Measurements from ENCODE around the gene PPP1R12A.
A peak's percentile ranks its signal among the peaks of the same experiment; 100 is the strongest.
"Not testable (repeated sequence)": the region's sequence is repeated elsewhere in the genome, so short reads cannot be mapped to it uniquely, and the experiment has no call there.

Gene PPP1R12A

DNA sequence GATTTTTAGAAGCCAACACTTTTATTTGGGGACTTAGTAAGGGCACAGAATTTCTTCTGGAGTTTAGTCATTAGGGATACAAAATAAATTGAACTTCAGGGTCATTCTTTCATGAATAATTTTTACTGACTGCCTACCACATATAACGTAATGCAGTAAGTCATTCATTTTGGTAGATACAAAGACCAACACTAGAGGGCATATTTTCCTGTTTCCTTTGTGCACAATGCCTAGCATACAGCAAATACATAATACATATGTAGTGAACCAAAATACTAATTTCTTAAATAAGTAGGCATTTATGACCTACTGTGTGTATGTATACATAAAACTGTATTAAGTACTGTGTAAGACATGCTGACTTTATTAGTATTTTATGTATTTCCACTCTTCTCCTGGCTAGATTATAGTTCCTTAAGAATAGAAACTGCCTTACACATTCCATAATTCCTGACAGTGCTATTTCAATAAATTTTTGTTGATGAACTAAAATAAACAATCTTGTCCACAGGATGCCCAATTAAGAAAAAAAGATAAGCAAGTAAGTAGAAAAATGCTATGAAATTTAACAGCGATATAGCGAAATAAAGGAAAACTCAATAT lies 47.9 kb downstream of the PPP1R12A start:
- DNase-seq = peak; percentile 43

DNA sequence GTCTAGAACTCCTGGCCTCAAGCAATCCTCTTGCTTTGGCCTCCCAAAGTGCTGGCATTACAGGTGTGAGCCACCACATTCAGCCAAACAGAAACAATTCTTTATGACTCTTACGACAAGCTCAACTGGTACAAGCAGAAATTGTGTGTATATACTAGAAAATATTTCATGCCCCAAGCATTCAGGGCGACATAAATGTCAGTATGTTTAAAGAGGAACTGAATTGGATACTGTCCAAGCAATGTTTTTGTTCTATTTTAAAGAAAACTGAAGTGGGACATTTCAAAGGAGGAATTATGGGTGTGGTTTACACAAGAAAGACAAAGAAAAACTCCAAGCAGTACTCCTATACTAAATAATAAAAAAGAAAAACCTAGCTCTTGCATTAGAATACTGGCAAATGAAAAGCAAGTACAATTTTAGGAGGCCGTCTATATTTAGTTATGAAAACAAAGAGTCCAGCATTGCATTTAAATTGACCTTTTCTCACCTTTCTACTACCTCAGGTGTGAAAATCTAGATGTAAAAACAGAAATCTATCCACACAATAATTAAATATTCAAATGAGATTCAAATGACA lies 48.9 kb downstream of the PPP1R12A start:
- DNase-seq = no peak

DNA sequence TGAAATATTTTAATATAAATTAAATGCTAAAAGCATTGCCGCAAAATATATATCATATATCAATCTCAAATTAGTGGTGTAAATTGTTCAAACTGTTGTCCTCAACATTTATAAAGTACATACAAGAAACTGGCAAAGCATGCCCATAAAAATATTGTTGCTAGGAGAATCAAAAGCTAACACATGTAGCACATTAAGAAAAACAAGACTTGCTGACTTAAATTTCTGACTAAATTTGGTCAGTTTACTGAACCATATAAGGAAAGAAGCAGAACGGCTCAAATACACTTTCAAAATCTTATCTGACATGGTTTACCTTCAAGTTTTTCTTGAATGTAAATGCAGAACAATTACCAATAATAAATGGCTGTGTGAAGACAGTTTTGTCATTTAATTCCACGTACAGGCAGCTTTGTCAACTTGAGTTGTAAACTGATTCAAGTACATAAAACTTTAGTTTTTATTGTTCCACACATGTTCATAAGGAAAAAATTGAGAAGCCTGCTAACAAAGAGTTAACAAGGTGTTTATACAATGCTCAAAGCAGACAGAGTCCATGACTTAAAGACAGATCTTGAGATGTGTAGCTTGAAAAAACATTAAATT lies 50.4 kb downstream of the PPP1R12A start:
- DNase-seq = no peak

DNA sequence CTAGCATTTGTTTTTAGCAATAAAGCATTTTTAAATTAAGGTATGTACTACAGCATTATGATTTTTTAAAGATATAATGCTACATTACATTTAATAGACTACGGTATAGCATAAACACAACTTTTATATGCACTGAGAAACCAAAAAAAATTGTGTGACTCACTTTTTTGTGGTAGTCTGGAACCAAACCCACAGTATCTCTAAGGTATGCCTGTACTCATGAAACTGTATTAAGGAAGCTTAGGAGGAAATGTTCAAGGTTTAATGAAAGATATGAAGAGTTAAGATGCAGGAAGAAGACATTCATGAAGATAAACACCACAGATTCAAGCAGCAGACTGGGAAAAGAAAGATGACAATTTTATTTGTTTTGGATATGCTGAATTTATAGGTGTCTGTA lies 51.7 kb downstream of the PPP1R12A start:
- DNase-seq = peak; percentile 74

DNA sequence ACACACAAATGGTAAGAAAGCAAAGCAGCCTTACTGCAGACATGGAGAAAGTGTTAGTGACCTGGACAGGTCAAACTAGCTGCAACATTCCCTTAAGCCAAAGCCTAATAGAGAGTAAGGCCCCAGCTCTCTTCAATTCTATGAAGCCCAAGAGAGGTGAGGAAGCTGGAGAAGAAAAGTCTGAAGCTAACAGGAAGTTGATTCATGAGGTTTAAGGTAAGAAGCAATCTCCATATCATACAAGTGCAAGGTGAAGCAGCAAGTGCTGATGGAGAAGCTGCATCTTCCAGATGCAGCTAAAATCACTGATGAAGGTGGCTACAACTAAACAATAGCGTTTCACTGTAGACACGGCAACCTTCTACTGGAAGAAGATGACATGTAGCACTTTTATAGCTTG lies 53.5 kb downstream of the PPP1R12A start:
- DNase-seq = no peak

DNA sequence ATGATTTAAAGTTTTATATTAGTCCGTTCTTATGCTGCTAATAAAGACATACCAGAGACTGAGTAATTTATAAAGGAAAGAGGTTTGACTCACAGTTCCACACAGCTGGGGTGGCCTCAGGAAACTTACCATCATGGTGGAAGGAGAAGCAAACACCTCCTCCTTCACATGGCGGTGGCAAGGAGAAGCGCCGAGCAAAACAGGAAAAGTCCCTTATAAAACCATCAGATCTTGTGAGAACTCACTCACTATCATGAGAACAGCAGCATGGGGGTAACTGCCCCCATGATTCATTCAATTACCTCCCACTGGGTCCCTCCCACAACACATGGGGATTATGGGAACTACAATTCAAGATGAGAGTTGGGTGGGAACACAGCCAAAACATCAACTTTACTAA lies 56.4 kb downstream of the PPP1R12A start:
- DNase-seq = not testable (repeated sequence)

DNA sequence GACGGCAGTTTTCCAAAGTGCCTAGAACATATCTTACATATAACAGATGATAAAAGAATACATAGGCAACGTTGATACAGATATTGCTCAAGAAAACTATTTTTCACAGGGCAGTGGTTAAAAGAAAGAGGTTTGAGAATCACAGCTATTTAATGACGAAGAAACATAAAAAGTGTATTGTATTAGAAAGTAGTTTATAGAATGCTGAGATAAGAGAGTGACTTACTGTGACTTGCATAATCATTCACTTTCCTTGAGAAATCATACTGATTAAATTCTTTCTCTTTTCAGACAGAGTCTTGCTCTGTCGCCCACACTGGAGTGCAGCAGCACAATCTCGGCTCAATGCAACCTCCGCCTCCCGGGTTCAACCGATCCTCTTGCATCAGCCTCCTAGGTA lies 57.7 kb downstream of the PPP1R12A start:
- no peak for DNase-seq

DNA sequence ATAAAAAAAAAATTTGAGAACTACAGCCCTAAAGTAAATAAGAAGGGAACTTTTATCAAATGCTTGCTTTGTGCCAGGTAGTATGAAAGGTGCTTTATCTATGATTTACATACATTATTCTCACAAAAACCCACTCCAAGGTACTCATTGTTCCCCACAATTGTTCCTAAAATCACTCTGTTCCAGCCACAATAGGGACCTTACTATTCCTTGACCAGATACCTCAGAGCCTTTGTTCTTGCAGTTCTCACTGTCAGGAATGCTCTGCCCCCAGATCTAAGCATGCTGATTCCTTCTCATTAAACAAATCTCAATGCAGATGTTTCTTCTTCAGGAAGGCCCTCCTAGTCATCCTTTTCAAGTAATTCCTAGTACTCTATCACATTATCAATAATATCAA lies 60.2 kb downstream of the PPP1R12A start:
- DNase-seq = no peak

DNA sequence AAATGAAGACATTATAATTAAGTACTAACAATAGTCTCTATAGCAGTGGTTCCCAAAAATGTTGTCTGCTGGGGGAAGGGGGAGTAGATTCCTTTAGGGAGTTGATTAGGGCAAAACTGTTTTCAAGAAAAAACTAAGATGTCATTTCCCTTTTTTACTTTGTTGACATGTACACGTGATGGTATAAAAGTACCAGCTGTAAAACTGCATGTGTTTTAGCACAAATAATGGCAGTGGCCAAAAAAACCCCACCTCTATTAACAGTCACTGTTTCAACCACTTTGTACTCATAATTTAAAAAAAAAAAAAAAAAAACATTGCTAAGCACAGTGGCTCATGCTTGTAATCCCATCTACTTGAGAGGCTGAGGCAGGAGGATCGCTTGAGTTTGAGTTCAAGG lies 61.7 kb downstream of the PPP1R12A start:
- no peak for DNase-seq

DNA sequence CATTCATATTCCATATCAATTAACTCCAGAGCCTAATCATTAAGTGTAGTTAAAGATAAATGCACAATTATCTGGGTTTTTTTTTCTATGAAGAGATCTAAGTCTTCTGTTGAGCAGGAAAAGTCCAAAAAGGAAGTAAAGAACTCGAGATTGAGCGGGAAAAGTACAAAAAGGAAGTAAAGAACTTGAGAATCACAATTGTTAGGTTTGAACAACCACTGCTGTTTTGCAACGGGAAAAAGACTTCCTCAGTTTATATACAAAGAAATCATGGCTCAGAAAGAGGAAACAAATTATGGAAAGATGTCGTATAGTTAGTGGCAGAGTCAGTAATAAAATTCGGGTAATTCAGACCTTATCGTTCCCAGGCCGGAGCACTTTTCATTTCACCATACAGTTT lies 63.3 kb downstream of the PPP1R12A start:
- no peak for DNase-seq

DNA sequence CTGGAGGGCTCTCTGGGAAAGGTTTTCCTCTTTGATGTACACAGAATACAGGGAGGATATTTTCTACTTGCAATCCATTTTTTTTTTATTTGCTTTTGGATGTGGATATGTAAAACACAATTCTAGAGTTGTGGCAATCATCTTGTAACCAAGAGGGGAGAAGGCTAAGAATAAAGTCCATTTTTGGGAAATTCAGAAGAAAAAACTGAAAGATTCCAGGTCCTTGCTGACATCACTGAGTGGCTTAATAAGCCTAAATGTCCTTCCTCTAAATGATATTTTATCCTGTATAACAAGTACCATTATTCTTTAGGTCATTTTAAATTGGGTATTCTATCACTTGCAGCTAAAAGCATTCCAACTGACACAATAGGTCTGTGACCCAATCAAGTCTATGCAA lies 64.0 kb downstream of the PPP1R12A start:
- no peak for DNase-seq

DNA sequence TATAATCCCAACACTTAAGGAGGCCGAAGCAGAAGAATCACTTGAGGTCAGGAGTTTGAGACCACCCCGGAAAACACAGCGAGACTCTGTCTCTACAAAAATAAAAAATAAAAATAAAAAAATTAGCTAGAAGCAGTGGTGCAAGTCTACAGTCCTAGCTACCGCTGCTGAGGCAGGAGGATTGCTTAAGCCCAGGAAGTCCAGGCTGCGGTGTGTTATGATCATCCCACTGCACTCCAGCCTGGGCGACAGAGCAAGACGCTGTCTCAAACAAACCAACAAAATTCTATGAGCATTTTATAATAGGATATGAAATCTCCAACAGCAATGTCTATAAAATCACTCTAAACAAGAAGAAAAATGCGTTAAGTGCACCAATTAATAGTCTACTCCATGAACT lies 75.3 kb downstream of the PPP1R12A start:
- no peak for DNase-seq

DNA sequence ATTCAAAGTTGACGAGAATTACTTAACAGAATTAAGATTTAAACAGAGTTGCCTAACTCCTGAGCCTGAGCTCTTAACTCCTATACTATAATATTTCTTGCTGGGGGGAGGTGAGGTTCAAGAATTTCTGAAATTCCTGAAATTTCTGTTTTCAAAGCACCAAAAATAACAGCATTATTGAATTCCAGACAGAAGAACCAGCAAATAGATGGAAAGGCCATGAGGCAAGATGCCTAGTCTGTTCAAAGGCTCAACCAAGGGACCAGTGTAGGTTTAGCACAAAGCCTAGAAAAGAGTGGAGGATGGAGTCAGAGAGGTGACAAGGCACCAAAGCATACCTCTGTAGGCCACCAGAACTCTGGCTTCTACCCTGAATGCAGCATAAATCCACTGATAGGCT lies 76.4 kb downstream of the PPP1R12A start:
- DNase-seq = peak; percentile 13

DNA sequence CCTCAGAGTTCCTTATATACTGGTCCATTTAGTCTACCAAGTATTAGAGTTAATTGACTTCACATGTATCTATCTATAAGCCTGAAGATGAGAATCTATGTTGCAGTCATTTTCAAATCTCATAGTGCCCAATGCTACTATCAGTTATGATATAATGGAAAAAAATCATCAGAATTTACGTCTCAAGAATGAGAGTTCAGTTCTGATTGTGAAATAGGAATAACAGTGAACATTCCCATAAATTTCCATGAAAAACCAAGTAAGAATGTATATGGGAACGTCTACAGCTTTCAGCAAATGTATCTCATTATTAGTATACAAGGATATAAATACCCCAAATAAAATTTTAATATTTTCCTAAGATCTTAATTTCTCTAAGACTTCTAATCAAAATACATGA lies 77.2 kb downstream of the PPP1R12A start:
- DNase-seq = no peak

DNA sequence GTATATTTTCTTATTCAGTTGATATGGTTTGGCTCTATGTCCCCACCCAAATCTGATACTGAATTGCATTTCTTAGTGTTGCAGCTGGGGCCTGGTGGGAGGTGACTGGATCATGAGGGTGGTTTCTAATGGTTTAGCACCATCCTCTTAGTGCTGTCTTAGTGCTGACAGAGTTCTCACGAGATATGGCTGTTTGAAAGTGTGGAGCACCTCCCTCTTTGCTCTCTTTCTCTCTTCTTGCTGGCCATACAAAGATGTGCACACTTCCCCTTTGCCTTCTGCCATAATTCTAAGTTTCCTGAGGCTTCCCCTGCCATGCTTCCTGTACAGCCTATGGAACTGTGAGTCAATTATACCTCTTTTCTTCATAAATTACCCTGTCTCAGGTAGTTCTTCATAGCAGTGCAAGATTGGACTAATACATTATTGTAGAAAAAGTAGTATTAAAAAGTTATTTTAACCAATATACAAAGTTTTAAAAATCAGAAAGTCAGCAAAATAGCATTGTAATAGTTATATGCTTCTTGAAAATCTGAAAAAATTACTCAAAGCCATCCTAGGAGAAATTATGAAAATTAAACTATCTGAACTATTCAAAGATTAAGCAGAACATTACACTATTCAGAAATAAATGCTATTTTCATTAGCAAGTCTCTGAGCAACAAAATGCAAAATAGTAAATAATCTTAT lies 84.1 kb downstream of the PPP1R12A start:
- no peak for DNase-seq

DNA sequence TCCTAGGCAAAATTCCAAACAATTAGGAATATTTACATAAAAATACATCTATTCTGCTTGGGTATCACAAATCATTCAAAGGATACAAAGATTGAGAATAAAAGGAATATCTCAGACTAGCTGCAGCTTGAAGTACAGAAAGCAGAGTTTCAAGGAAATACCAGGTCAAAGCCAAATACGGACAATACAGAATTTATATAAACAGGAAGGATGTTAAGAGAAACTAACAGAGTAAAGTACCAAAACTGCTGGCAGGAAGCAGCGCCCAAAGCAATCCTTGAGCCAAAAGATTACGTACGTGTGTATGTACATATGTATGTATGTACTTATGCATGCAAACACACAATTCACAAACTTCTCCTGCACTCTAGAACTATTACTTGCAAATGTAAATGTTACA lies 86.6 kb downstream of the PPP1R12A start:
- DNase-seq = no peak

DNA sequence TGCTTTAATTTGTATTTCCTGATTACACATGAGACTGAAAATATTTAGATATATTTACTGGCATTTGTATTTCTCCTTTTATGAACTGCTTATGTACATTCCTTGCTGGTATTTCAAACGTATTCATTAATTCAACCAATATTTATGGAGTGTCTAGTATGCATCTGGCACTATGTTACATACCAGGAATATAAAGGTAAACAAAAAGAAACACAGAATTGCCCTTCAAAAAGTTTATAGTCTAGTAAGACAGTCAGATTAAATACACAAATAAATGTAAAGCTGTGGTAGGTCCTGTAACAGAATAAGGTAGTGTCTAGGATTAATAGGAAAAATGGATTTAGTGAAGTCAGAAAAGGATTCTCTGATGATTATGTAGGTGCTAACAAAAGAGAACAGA lies 87.5 kb downstream of the PPP1R12A start:
- DNase-seq = no peak

DNA sequence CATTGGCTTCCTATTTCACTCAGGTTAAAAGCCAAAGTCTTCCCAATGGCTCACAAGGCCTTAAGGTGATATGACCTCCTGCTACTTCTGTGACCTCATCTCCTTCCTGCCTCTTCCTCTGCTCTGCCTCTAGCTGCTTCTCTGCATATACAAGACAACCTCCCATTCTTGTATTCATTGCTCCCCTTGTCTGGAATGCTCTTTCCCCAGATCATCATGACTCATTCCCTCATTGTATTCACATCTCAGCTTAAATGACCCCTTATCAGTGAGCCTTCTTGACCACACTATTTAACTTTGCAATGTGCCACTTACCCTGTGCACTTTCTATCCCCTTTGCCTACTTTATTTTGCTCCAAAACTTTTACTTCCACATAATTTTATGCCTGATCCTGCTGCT lies 90.2 kb downstream of the PPP1R12A start:
- peak; percentile 98 for DNase-seq

DNA sequence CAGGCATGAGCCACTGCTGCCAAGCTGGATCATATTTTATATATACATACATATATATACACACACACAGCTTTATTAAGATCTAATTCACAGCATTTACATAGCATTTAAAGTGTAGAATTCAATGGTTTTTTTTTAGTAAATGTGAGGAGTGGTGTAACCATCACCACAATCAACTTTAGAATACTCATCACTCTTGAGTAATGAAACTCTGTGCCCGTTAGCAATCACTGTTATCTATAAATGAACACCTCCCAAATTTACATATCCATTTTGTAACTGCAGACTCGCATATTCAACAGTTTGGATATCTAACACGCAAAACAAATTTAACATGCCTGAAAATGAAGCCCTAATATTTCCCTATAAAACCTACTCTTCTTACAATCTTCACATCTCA lies 90.9 kb downstream of the PPP1R12A start:
- no peak for DNase-seq

DNA sequence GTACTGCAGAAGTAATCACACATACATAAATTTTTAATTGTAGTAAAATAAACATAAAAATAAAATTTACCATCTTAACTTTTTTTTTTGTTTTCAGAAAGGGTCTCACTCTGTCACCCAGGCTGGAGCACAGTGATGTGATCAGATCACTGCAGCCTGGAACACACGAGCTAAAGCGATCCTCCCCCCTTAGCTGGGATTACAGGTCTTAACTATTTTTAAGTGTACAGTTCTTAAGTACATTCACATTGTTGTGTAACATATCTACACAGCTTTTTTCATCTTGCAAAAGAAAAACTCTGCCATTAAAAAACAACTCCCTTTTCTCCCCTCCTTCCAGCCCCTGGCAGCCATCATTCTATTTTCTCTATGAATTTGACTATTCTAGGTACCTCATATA lies 92.3 kb downstream of the PPP1R12A start:
- DNase-seq = no peak

DNA sequence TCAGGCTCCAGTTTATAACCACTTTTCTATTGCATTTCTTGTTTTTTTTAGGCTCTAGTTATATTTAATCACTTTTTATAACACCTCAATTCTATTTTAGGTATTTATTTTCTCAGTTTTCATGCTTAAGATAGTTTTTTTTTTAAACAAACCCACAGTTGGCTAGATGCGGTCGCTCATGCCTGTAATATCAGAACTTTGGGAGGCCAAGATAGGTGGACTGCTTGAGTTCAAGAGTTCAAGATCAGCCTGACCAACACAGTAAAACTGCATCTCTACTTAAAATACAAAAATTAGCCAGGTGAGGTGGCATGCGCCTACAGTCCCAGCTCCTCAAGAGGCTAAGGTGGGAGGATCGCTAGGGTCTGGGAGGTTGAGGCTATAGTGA lies 93.0 kb downstream of the PPP1R12A start:
- no peak for DNase-seq

DNA sequence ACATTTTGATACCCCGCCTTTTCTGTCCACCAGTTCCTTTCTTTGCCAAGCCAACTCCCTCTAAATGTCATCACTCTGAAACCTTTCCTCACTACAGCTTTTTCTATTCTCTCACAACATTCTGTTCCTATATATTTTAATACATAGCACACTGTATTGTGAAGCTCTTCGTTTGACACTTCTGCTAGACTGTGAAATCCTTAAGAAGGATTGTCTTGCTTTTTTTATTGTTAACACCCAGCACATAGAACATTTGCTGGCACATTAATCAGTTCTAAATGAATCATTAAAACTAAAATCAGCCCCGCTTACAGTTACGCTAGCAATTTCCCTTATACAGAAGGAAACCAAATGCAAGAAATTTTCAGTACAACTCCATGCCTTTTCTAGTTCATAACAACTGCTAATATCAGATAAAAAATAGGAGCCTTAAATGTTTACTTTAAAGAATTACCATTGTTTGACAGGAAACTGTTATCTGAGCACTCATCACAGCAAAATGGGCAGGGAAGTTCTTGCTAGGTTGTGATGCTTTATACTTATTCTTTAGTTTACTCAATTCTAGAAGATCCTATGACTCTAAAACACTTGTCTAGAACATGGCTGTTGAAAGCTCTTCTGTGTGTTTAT lies 93.5 kb downstream of the PPP1R12A start:
- no peak for DNase-seq

DNA sequence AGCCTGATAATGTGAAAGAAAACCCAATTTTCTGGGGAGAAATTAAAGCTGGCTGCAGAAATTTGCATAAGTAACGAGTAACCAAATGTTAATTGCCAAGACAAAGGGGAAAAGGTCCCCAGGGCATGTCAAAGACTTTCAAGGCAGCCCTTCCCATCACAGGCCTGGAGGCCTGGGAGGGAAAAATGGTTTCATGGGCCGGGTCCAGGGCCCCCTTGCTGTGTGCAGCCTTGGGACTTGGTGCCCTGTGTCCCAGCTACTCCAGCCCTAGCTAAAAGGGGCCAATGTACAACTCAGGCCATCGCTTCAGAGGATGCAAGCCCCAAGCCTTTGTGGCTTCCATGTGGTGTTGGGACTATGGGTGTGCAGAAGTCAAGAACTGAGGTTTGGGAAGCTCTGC lies 96.5 kb downstream of the PPP1R12A start:
- DNase-seq = no peak

DNA sequence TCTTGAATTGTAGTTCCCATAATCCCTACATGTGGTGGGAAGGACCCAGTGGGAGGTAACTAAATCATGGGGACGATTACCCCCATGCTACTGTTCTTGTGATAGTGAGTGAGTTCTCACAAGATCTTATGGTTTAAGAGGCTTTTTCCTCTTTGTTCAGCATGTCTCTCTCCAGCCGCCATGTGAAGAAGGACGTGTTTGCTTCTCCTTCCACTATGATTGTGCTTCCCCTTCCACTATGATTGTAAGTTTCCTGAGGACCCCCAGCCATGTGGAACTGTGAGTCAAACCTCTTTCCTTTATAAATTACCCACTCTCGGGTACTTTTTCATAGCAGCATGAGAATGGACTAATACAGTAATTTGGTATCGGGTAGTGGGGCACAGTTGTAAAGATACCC lies 97.3 kb downstream of the PPP1R12A start:
- DNase-seq = no peak

Measured in NCI-H226 (cell line).